ENCODE data around the gene AP3B2. TPM values are rescaled to one million over a fixed set of nuclear protein-coding genes. Genes with fewer than 3 reads are reported as not detected.

AP3B2 gene, protein sequence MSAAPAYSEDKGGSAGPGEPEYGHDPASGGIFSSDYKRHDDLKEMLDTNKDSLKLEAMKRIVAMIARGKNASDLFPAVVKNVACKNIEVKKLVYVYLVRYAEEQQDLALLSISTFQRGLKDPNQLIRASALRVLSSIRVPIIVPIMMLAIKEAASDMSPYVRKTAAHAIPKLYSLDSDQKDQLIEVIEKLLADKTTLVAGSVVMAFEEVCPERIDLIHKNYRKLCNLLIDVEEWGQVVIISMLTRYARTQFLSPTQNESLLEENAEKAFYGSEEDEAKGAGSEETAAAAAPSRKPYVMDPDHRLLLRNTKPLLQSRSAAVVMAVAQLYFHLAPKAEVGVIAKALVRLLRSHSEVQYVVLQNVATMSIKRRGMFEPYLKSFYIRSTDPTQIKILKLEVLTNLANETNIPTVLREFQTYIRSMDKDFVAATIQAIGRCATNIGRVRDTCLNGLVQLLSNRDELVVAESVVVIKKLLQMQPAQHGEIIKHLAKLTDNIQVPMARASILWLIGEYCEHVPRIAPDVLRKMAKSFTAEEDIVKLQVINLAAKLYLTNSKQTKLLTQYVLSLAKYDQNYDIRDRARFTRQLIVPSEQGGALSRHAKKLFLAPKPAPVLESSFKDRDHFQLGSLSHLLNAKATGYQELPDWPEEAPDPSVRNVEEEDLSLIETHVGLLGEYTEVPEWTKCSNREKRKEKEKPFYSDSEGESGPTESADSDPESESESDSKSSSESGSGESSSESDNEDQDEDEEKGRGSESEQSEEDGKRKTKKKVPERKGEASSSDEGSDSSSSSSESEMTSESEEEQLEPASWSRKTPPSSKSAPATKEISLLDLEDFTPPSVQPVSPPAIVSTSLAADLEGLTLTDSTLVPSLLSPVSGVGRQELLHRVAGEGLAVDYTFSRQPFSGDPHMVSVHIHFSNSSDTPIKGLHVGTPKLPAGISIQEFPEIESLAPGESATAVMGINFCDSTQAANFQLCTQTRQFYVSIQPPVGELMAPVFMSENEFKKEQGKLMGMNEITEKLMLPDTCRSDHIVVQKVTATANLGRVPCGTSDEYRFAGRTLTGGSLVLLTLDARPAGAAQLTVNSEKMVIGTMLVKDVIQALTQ
- total RNA-seq (2021) = not detected in 2 replicates
- percentile 10 among the genes with signal in this experiment for Bru-seq, nascent RNA
- BruChase-seq, experiment 1, labeled RNA remaining after a 2-hour chase = percentile 4 among the genes with signal in this experiment
- percentile 6 among the genes with signal in this experiment for BruChase-seq, experiment 2, labeled RNA remaining after a 6-hour chase
- long read RNA-seq = 0 reads

DNA sequence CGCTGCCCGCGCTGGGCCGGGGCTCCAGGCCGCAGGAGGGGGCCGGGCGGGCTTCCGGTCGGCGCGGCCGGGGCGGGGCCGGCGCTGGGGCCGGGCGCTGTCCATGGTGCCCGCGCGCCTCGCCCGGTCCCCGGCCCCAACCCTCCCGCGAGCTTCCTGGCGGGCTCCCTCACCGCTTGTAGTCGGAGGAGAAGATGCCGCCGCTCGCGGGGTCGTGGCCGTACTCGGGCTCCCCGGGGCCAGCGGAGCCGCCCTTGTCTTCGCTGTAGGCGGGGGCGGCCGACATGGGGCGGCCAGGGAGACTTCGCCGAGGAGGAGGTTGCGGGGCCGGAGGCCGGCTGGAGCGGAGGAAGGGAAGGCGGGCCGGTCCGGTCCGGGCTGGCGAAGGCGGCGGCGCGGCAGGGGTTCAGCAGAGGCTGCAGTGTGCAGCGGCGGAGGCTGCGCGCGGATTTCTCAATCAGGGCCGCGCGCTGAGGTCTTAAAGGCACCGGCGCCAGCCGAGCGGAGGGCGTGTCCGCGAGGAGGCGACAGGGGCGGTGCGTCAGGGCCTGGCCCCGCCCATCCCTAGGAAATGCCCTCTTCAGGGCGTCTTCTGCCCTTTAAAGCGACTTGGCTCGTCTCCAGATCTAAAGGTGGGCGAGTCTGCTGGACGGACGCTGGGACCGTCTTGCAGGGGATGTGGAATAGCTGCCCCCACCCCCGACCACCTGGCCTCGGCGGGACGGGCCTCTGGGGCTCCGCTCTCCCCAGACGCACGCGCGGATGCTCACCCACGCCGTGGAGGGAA, at the start of gene AP3B2:
Gene AP3B2, minus strand, starts transcription at position 455 of the 787 bp plus-strand sequence. Its CDS starts 169 bp downstream, at position 286.
- Histone ChIP-seq H3K27ac (no peak within 1 kb of the TSS), H3K36me3 (ENCODE audit: low read depth) (no peaks in the 10 kb centered on the region), H4K20me1 (ENCODE audit: insufficient read depth) (no peaks in the 10 kb centered on the region), H3K9me2 (ENCODE audit: insufficient read depth) (no peaks in the 10 kb centered on the region), H3F3A (ENCODE audit: insufficient read depth, low read depth) (no peaks in the 10 kb centered on the region), H3K9me3 (ENCODE audit: insufficient read depth, low read depth) (no peaks in the 10 kb centered on the region), H3K4me2 (peak within 1 kb of the TSS; percentile 68), H3K79me2 (ENCODE audit: low read depth) (no peaks in the 10 kb centered on the region), H3K27me3 (ENCODE audit: insufficient read depth, low read depth) (peaks cover 54% of the 10 kb centered on the region), H2AFZ (no peak within 1 kb of the TSS), H3K4me1 (replicated peaks; ENCODE audit: insufficient read depth) (no peaks in the 10 kb centered on the region), H3K4me3 (peak within 1 kb of the TSS; percentile 44; the same call in 1 of the 2 replicates)
- ChIA-PET POLR2A (ENCODE audit: unreplicated experiment) (no interaction called here), CTCF (no interaction called here)
- no peak for TF ChIP-seq EZH2 (IDR thresholded peaks at IDR 0.05; ENCODE audit: low read depth)
- TF ChIP-seq, protein P1, sequence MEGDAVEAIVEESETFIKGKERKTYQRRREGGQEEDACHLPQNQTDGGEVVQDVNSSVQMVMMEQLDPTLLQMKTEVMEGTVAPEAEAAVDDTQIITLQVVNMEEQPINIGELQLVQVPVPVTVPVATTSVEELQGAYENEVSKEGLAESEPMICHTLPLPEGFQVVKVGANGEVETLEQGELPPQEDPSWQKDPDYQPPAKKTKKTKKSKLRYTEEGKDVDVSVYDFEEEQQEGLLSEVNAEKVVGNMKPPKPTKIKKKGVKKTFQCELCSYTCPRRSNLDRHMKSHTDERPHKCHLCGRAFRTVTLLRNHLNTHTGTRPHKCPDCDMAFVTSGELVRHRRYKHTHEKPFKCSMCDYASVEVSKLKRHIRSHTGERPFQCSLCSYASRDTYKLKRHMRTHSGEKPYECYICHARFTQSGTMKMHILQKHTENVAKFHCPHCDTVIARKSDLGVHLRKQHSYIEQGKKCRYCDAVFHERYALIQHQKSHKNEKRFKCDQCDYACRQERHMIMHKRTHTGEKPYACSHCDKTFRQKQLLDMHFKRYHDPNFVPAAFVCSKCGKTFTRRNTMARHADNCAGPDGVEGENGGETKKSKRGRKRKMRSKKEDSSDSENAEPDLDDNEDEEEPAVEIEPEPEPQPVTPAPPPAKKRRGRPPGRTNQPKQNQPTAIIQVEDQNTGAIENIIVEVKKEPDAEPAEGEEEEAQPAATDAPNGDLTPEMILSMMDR (conservative IDR thresholded peaks at IDR 0.05) = no peak
- DNase-seq = peak in 1 of 2 experiments; percentile 44
- no TSS peak for BruUV-seq (replicated peaks)
- intact Hi-C loops (cut with micrococcal nuclease; ENCODE audit: unreplicated experiment) = no loop called here

DNA sequence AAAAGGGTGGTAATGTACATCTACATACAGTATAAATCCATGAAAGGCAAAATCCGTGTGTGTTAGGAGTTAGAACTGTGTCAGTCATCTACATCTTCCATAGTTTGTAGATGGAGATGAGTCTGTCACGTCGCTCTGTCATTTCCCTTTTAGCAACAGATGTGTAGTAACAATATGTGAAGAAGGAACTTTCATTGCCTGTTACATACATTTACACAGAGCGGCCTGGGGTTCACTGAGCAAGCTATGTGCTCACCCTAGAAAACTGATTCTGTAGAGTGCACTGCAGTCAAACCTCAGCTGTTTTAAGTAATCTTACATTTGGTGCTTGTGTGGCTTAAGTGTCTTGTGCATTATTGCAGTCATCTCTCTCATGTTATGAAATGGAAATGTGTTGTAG, 41.6 kb upstream of the AP3B2 start:
- Histone ChIP-seq H3K36me3 (ENCODE audit: low read depth) (peaks cover 23% of the 10 kb centered on the region), H4K20me1 (ENCODE audit: insufficient read depth) (peaks cover 15% of the 10 kb centered on the region), H3K4me2 (peak overlapping the region; percentile 97), H3K27me3 (ENCODE audit: insufficient read depth, low read depth) (no peaks in the 10 kb centered on the region), H3F3A (ENCODE audit: insufficient read depth, low read depth) (peaks cover 24% of the 10 kb centered on the region), H2AFZ (peak overlapping the region; percentile 89; the same call in 1 of the 2 replicates), H3K9me3 (ENCODE audit: insufficient read depth, low read depth) (no peaks in the 10 kb centered on the region), H3K4me1 (replicated peaks; ENCODE audit: insufficient read depth) (peaks cover 25% of the 10 kb centered on the region), H3K79me2 (ENCODE audit: low read depth) (peaks cover 46% of the 10 kb centered on the region), H3K4me3 (peak overlapping the region; percentile 83), H3K9me2 (ENCODE audit: insufficient read depth) (no peaks in the 10 kb centered on the region), H3K27ac (0 out of 2 replicates have a peak overlapping the region, but pooled peaks have one; percentile 74)
- no peak for DNase-seq
- no TSS peak for BruUV-seq (replicated peaks)
- ChIA-PET CTCF (interaction anchor here (0.6 kb wide), 1 partner anchor 61 kb away, joined by 4 read pairs; no protein-coding TSS in a partner anchor), POLR2A (ENCODE audit: unreplicated experiment) (interaction anchor here (0.6 to 1.6 kb wide), 3 partner anchors 12 to 1152 kb away, joined by 3 to 8 read pairs (median 4); no protein-coding TSS in a partner anchor)
- intact Hi-C loops (cut with micrococcal nuclease; ENCODE audit: unreplicated experiment) = loop anchor here (2.0 kb wide), 2 partner anchors 57 to 259 kb away; partner anchors contain the start of genes C15orf40 and WHAMM
- no peak for TF ChIP-seq EZH2 (IDR thresholded peaks at IDR 0.05; ENCODE audit: low read depth)
- TF ChIP-seq, protein P1 (conservative IDR thresholded peaks at IDR 0.05) = no peak

Measured in PC-9 (cell line).